NCI-H2196 treated with DMSO at 0.1 percent for 48 hours (cell line): ENCODE data around the gene GLI3.

Experiments used
- DNase-seq: peaks from one replicate; lab custom pipeline; 2025; ENCODE audit not compliant: unreplicated experiment; lab: John Stamatoyannopoulos, UW

Gene GLI3

DNA sequence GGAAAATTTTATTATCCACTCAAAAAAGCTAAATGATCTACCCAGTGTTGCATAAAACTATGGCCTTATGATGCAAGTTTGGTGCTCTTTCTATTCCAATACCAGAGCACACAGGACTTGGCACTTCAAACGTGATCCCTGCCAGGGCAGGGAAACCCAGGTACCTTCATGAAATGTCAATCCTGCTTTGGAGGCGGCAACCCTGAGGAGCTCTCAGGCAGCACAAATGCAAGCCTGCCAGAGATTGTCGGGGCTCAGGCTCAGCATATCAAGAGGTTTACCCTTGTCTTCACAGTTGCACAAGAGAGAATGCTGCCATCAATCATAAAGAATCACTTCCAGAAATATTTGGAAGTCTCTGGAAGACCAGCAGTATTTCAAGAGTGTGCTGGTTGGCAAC, 151.5 kb downstream of the GLI3 start:
- DNase-seq: no peak

DNA sequence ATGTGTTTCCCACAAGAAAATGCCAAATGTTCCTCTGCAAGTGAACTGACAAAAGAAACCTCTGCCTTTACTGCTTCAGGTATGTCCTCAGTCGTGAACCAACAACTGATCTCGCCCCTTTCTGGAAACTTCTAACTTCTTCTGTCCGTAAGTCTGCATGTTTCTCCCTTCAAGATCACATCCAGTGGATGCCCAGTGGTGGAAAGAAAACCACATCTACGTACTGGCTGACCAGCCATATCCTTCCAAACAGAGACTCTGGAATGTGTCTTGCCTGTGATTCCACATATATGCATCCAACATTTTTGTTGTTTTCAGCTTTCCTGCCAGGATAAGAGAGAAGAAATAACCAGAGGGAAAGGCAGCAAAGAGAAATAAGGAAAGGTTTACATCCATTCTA, 152.7 kb downstream of the GLI3 start:
- DNase-seq: no peak

GRCh38 chr7:42083284-42083683, 153.7 kb downstream of the GLI3 start:
- no peak for DNase-seq

DNA sequence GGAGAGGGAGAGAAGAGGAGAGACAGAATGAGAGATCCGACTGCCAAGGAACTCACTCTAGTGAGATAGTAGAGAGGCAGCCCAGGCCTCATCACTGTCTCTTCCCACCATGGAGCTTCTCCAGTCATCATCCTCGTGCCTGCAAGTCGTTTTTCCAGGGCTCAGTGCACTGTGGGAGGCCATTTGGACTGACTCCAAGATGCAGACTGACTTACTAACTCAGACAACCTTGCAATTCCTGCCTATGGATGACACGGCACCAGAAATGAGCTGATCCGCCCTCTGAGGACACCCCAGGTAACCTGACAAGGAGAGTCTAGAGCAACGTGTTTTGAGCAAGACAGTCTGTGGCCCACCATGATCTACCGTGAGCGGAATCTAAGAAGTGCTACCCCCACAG, 154.9 kb downstream of the GLI3 start:
- no peak for DNase-seq

GRCh38 chr7:42081671-42082070, 155.3 kb downstream of the GLI3 start:
- no peak for DNase-seq

- DNase-seq: no peak
These were observed 156.0 kb downstream of the GLI3 start for GRCh38 chr7:42080841-42081586.

- DNase-seq: no peak
These were observed 159.5 kb downstream of the GLI3 start for GRCh38 chr7:42077271-42078135.

DNA sequence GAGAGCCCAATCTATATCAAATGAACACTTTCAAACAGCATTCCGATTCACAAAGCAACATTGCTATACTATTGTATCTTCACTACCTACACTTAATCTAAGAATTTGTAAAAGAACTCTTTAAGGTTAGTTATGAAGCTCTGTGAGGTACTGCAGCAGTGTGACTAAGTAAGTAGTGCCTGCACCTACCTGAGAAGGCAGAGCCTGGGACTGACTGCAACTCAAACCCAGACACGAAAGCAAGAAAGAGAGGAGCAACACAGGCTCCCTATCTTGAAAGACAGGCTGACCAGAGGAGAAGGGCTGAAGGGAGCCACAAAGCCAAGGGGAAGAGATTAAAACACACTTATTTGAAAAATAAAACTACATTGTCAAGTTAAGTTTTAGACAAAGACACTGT, 160.1 kb downstream of the GLI3 start:
- DNase-seq: no peak

GRCh38 chr7:42075418-42075817, 161.6 kb downstream of the GLI3 start:
- no peak for DNase-seq

DNA sequence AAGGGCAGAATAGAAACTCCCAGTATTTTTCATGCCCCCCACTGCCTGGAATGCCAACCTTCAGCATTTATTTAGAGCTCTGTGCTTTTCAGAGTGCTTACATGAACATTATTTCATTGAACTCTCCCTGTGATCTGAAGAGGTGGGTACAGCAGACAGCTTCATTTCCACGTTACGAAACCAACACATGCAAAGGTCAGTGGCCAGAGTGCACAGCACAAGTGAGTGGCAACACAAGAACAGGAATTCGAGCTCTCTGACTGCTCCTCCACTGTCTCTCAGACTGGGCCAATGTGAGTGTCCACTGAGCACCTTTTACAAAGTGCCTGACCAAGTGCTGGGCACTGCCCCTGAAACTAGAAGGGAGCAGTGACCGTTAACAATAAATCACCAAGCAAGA, 162.9 kb downstream of the GLI3 start:
- DNase-seq: no peak

- DNase-seq: no peak
These were observed 165.4 kb downstream of the GLI3 start for GRCh38 chr7:42071372-42072261.

DNA sequence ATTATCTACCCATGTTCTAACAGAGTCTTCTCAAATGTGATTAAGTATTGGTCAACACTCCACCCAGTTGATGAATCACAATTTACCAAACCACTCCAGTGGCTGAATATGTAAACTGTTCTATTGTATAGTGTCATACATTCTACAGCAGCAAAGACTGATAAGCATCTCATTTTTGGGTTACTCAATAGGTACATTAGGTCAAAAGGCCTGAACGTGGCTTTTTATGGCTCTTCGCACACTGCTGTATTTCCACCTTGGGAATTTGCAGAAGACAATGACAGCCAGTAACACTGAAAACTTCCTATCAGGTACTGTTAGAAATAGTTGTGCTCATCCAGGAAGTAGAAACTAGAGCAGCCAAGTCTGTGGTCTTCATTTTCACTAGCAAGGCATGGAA, 166.9 kb downstream of the GLI3 start:
- no peak for DNase-seq

DNA sequence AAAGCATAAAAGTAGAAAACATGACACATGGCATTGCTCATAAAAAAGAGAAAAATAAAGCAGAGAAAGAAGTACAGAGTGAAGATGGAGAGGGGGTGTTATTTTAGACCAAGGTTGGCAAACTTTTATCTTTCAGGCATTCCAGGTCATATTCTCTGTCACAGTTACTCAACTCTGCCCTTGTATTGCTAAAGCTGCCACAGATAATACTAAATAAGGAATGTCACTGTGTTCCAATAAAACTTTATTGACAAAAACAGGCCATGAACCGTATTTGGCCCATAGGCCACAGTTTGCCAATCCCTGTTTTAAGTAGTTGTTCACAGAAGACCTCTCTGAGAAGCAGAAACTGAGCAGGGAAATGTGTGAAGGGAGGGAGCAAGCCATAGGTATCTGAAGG, 167.4 kb downstream of the GLI3 start:
- no peak for DNase-seq

DNA sequence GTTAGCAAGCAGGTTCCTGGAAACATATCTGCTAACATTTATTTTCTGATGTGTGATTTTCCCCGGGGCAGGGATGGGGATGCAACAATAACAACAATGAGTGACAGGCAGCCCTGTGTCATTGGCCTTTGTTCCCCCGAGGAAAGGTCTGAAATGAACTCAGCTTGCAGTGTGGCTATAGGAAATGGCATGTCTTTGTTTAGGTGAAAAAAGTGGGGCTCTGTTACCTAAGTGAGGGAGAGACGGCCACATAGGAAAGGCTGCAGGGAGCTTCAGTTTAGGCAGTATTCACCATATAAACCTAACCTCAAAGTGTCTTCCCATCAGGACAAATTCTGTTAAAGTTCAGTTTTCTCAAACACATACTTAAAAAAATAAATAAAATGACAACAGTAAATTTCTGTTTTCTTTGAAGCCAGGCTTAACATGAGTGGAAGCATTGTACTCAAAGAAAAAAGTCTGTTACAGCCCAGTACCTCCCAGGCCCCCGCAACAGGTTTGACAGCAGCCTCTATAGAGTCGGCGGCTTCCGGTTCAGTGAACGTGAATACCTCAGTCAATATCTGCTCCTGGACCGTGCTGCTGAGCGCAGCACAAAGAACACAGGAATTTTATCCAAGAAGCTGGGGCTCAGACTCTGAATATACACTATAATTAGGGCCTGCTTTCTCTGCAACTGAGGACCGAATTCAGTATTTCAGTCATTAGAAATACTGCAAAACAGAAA, 168.3 kb downstream of the GLI3 start:
- no peak for DNase-seq

DNA sequence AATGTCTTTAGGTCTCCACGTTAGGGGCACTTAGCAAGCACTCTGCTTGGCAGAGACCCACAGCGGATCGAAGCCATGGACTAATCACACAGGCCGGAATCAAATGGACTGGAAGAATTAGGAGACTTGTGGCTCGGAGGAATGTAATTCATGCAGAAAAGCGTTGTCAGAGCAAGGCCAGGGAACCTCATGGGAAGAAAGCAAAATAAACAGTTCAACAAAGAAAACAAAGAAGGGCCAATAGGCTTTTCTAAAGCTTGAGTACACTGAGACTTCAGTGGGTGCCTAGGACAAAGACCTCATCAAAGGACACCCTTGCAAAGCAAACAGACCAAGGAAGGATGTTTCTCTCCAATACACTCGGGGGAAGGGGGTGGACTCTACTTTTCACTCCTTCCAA, 171.1 kb downstream of the GLI3 start:
- DNase-seq: no peak

- DNase-seq: no peak
These were observed 172.0 kb downstream of the GLI3 start for GRCh38 chr7:42065015-42065414.

DNA sequence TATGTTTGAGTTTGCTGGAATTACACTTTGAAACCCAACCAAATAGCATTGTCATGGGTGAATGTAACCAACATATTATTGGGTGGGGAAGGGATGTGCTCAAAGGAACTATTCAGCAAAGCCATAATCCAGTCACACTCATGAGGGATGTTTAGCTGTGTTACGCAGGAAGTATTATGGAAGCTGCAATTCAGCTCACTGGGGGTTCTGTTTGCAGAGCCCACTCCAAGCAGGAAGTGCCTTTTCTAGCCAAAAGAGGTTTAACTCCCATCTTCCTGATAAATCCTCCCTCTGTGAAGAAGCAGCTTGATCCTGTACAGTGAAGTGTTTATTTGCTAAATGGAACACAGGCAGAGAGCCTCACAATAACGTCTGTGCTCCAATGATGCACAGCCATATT, 172.5 kb downstream of the GLI3 start:
- DNase-seq: no peak

GRCh38 chr7:42059275-42059674, 177.7 kb downstream of the GLI3 start:
- DNase-seq: no peak

DNA sequence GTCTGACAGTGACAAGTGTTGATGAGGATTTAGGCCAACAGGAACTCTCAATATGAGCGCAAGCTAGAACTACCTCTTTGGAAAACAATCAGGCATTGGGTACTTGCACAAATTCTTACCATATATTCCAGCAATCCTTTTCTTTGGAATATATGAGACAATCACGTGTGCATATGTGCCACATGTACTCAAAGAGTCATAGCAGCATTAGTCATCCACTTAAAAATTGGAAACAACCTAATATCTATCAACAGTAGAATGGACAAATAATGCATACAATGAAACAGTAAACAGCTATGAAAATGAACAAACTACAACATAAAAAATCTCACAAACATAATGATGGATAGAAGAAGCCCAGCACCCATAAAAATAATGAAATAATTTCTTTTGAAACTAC, 179.7 kb downstream of the GLI3 start:
- no peak for DNase-seq

DNA sequence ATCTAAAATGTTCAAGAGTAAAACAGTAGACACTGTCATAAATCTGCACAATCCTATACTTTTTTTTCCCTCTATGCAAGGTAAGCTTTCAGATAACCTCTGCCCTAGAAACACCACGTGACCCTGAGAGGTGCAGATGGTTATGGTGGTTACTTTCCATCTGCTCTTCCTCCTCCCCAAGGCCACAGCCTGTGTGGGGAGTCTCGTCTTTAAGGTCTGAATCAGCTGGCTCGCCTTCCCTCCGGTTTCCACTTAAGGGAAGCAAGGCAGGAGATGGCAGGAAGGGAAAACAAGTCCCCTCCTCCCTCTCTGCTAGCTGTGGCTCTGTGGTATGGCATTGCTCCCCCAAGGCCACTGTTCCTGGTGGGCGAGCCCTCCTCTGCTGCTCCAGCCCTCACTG, 181.8 kb downstream of the GLI3 start:
- no peak for DNase-seq

- no peak for DNase-seq
These were observed 183.2 kb downstream of the GLI3 start for GRCh38 chr7:42053834-42054233.
